Cardiac fibroblast (primary cell): ENCODE data around the gene SUCLG2.

Source experiments
- DNase-seq, 2 donors: peaks; one replicate each; pipeline versions ENCODE4 v3.0.0 to v3.0.0-alpha.2; 2010; ENCODE audit warnings: low read depth in 2 of 2
- H3K4me3 ChIP-seq, 2 donors: replicated peaks in 1 of 2; 1 replicate in 1 of 2; 2 replicates in 1 of 2; pipeline ENCODE4 v1.5.1; 2011; ENCODE audit warnings: low read depth in 2 of 2, low read length in 2 of 2, mild to moderate bottlenecking in 2 of 2, moderate library complexity in 1 of 2
- CTCF ChIP-seq: IDR thresholded peaks from one replicate; pipeline ENCODE4 v1.5.1; 2011; ENCODE audit warnings: low read depth, mild to moderate bottlenecking, low read length, inconsistent platforms

Gene SUCLG2

GRCh38 chr3:67688231-67688630 is 33.8 kb upstream of the SUCLG2 start:
- no peak for DNase-seq
- TF ChIP-seq CTCF = no peak
- no peak overlapping the region for H3K4me3 ChIP-seq

GRCh38 chr3:67686069-67686468 is 31.7 kb upstream of the SUCLG2 start:
- TF ChIP-seq CTCF = no peak
- H3K4me3 ChIP-seq = no peak overlapping the region
- DNase-seq = no peak

- no peak overlapping the region for H3K4me3 ChIP-seq
- DNase-seq = no peak
- no peak for TF ChIP-seq CTCF
Observed at GRCh38 chr3:67685499-67685898, 31.1 kb upstream of the SUCLG2 start.

- TF ChIP-seq CTCF = no peak
- no peak for DNase-seq
- no peak overlapping the region for H3K4me3 ChIP-seq
Observed at GRCh38 chr3:67684211-67684610, 29.8 kb upstream of the SUCLG2 start.

GRCh38 chr3:67683522-67683921 is 29.1 kb upstream of the SUCLG2 start:
- no peak for DNase-seq
- no peak overlapping the region for H3K4me3 ChIP-seq
- no peak for TF ChIP-seq CTCF

- no peak overlapping the region for H3K4me3 ChIP-seq
- no peak for DNase-seq
- TF ChIP-seq CTCF = no peak
Observed at GRCh38 chr3:67678665-67679064, 24.3 kb upstream of the SUCLG2 start.

GRCh38 chr3:67674055-67674454 is 19.6 kb upstream of the SUCLG2 start:
- no peak overlapping the region for H3K4me3 ChIP-seq
- no peak for DNase-seq
- no peak for TF ChIP-seq CTCF
